T1000 (cell line): Measurements from ENCODE around the gene LRP1B.
"Not testable (repeated sequence)": the region's sequence is repeated elsewhere in the genome, so short reads cannot be mapped to it uniquely, and the experiment has no call there.

ENCODE experiments used
- DNase-seq: peaks from one replicate; lab custom pipeline; 2025; ENCODE audit warnings: mixed read lengths; lab: John Stamatoyannopoulos, UW

Gene LRP1B

GRCh38 chr2:142100970-142101369 is 29.8 kb downstream of the LRP1B start:
- no peak for DNase-seq

- no peak for DNase-seq
These were observed 30.5 kb downstream of the LRP1B start for GRCh38 chr2:142100139-142100873.

- no peak for DNase-seq
These were observed 33.1 kb downstream of the LRP1B start for GRCh38 chr2:142097711-142098110.

GRCh38 chr2:142095647-142096046 is 35.2 kb downstream of the LRP1B start:
- DNase-seq, result no peak

- DNase-seq, result no peak
These were observed 36.6 kb downstream of the LRP1B start for GRCh38 chr2:142094233-142094632.

GRCh38 chr2:142088058-142088568 is 42.7 kb downstream of the LRP1B start:
- no peak for DNase-seq

- not testable (repeated sequence) for DNase-seq
These were observed 43.2 kb downstream of the LRP1B start for GRCh38 chr2:142087585-142087984.

- no peak for DNase-seq
These were observed 48.4 kb downstream of the LRP1B start for GRCh38 chr2:142082368-142082767.

GRCh38 chr2:142076317-142076716 is 54.5 kb downstream of the LRP1B start:
- DNase-seq, result no peak

GRCh38 chr2:142075826-142076225 is 55.0 kb downstream of the LRP1B start:
- no peak for DNase-seq

GRCh38 chr2:142069251-142069888 is 61.4 kb downstream of the LRP1B start:
- DNase-seq, result no peak

GRCh38 chr2:142065700-142066099 is 65.1 kb downstream of the LRP1B start:
- no peak for DNase-seq

GRCh38 chr2:142065156-142065555 is 65.7 kb downstream of the LRP1B start:
- DNase-seq, result no peak

- no peak for DNase-seq
These were observed 69.1 kb downstream of the LRP1B start for GRCh38 chr2:142061733-142062132.

- no peak for DNase-seq
These were observed 72.7 kb downstream of the LRP1B start for GRCh38 chr2:142058149-142058548.

- DNase-seq, result no peak
These were observed 74.0 kb downstream of the LRP1B start for GRCh38 chr2:142056784-142057183.

GRCh38 chr2:142052220-142052863 is 78.5 kb downstream of the LRP1B start:
- no peak for DNase-seq

- DNase-seq, result no peak
These were observed 82.2 kb downstream of the LRP1B start for GRCh38 chr2:142048581-142048980.

GRCh38 chr2:142045641-142046040 is 85.2 kb downstream of the LRP1B start:
- no peak for DNase-seq

GRCh38 chr2:142044197-142044596 is 86.6 kb downstream of the LRP1B start:
- no peak for DNase-seq

GRCh38 chr2:142042536-142043199 is 88.1 kb downstream of the LRP1B start:
- no peak for DNase-seq

GRCh38 chr2:142041996-142042395 is 88.8 kb downstream of the LRP1B start:
- no peak for DNase-seq
